CD4-positive, alpha-beta T cell treated with Interleukin-15 for 1 hour (primary cell): ENCODE results near the gene PKDCC.

Experiments used
- DNase-seq: peaks from one replicate; pipeline ENCODE4 v3.0.0-alpha.2; 2020

The PKDCC gene, protein sequence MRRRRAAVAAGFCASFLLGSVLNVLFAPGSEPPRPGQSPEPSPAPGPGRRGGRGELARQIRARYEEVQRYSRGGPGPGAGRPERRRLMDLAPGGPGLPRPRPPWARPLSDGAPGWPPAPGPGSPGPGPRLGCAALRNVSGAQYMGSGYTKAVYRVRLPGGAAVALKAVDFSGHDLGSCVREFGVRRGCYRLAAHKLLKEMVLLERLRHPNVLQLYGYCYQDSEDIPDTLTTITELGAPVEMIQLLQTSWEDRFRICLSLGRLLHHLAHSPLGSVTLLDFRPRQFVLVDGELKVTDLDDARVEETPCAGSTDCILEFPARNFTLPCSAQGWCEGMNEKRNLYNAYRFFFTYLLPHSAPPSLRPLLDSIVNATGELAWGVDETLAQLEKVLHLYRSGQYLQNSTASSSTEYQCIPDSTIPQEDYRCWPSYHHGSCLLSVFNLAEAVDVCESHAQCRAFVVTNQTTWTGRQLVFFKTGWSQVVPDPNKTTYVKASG

GRCh38 chr2:42047488-42048298, at the start of gene PKDCC:
PKDCC (plus strand) TSS chr2:42048021; CDS start chr2:42048200, 179 bp downstream.
- no peak for DNase-seq

DNA sequence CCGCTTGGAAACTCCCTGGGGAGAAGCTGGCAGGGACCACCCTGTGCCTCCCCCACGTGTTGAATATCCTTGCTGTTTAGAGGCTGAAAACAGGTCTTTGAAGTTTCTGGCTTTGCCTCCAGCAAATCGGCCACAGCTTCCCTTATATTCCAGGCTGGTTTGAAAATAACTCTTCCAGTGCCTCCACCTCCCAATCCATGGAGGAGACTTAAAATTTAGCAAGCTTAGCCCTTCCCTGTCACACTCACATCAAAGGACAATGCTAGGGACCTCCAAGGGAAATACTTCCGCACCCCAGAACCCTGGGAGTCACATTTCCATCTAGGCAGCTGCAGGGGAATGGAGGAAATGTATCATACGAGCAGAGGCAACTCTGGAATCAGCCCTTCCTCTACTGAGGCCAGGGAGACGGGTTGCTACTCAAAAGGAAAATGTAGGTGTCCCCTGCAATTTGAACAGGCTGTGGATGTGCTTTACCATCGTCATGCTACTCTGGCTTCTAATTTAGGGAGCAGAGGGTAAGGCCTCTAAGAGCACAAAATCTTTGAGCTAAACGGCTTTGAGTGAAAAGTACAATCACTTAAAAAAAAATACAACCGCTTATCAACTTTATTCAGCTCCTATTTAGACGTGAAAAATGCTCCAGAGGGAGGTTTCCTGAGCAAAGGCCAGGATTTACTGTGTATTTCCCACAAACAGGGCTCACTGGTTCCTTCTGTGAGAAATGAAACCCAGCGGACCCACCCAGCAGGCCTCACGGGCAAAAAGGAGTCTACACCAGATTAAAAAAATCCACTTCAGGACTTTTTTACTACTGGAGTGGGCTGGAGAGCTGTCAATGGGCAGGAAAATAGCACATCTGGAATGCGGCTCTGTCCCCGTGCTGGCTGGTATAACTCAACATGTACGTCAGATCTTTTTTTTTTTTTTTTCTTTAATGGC, 49.4 kb upstream of the PKDCC start:
- no peak for DNase-seq

DNA sequence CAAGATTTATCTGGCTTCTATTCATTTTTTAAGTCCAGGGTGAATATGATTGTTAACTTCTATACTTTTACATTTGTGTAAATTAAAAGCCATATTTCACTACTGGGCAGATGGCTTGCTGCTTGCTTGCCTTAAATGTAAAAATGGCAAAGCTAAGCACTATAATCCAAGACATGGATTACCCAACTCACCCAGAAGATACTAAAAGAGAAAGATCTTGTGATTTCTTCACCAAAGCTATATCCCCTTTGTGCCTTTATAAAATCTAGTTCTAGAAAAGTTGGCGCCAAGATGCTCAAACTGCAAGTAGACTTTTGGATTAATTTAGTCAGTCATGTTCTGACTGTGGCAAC, 48.7 kb upstream of the PKDCC start:
- DNase-seq = no peak

DNA sequence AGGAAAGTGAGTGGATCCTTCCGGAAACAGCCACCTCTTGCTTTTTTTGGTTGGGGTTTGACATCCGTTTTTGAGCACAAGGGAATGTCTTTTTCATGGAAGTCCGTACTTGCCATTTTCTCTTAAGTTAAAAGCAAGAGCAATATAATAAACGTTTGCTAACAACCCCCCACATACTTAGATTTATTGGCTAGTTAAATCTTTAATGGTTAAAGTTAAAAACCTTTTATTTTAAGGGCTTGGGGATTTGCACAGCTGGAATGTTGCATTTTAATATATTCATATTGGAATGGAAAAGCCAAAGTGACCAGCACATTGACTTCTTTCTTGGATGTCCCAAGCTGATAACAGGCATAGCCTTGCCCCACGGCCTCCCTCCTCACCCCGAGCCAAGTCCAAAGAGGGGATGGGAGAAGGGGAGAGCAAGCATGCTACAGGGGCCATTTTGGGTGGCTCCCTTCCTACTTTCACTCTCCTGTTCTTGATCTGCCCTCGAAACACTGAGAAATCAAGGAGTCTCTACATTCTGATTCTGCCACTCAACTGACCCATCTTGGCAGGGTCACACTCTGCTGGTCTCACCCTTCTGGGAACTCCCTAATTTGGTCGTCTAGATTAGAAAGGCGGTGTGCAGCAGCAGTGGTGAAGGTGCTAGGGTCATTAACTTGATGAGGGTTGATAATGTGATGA, 48.1 kb upstream of the PKDCC start:
- no peak for DNase-seq

GRCh38 chr2:42001711-42002201, 46.1 kb upstream of the PKDCC start:
- DNase-seq = no peak

GRCh38 chr2:42007551-42007950, 40.3 kb upstream of the PKDCC start:
- DNase-seq = no peak

- no peak for DNase-seq
These were observed 39.4 kb upstream of the PKDCC start for GRCh38 chr2:42008241-42008921.

- no peak for DNase-seq
These were observed 37.9 kb upstream of the PKDCC start for GRCh38 chr2:42009657-42010580.

DNA sequence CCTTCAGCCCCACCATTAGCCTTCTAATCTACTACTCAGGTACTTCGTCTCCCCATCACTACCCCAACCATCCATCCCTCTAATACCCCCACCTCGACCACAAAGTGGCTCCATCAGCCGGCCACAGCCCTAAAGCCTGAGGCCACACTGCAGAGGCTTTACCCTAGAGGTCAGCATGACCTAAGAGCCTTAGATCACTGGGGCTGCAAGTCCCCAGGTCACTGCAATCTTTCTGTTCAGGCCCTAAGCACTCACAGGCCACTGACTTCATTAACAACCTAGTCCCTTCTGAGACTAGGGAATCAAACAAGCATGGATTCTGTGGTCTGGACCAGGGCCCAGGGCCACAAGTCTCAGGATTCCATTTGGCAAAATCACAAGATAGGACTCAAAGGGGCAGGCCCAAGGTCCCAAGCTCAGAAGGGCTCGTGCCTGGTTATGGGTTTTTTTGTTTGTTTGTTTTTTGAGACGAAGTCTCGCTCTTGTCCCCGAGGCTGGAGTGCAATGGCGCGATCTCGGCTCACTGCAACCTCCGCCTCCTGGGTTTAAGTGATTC, 37.0 kb upstream of the PKDCC start:
- DNase-seq = no peak

DNA sequence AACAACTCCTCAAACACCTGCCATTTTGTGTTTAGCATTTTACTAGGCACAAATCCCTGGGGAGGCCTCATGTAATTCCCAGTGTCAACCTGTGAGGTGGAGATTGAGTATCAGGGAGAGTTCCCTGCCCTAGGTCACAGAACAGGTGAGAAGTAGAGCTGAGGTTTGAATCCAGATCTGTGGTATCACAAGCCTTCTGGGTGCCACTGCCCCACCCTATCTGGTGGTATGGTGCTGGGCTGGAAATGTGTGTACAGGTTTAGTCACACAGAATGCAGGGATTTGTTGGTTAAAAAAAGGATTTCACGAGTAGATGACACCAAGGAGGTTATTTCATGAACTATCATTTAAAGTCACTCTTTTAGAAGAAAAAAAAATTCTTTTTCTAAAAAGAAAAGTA, 35.7 kb upstream of the PKDCC start:
- no peak for DNase-seq

DNA sequence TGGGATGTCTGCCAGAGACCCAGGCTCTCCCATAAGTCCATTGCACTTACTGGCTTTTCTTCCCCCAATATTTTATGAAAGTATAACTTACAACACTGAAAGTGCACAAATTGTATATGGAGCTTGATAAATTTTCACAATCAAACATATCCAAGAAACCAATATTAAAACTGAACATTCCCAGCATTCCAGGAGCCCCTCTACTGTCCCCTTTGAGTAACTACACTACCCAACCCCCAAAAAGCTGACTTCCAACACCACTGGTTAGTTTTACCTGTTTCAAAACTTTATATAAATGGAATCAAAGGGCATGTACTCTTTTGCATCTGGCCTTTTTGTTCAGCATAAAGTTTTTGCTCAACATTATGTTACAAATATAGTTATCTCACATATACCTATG, 35.2 kb upstream of the PKDCC start:
- no peak for DNase-seq

GRCh38 chr2:42013409-42013808, 34.4 kb upstream of the PKDCC start:
- DNase-seq = no peak

GRCh38 chr2:42021464-42021863, 26.4 kb upstream of the PKDCC start:
- no peak for DNase-seq

DNA sequence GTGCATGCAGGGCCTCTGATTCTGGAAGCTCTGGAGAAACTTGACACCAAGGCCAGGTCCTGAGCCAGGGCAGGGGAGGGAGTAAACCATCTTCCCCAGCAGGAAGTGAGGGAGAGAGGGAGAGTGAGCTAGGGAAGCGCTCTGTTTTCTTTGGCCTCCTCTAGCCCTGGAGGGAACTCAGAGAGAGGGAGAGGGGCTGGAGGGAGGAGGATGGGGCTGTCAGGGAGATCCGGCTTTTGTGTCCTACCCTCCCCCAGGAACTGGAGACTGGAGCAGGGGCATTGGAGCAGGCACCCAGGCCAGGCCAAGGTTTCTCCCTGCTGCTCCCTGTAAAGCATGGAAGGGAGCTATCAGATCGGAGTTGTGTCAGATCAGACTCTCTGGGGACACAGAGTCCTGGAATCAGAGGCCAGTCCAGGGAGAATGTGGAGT, 22.7 kb upstream of the PKDCC start:
- no peak for DNase-seq

GRCh38 chr2:42026272-42026671, 21.5 kb upstream of the PKDCC start:
- DNase-seq = no peak

- DNase-seq = no peak
These were observed 19.2 kb upstream of the PKDCC start for GRCh38 chr2:42028571-42029148.

GRCh38 chr2:42029171-42029570, 18.6 kb upstream of the PKDCC start:
- DNase-seq = no peak

DNA sequence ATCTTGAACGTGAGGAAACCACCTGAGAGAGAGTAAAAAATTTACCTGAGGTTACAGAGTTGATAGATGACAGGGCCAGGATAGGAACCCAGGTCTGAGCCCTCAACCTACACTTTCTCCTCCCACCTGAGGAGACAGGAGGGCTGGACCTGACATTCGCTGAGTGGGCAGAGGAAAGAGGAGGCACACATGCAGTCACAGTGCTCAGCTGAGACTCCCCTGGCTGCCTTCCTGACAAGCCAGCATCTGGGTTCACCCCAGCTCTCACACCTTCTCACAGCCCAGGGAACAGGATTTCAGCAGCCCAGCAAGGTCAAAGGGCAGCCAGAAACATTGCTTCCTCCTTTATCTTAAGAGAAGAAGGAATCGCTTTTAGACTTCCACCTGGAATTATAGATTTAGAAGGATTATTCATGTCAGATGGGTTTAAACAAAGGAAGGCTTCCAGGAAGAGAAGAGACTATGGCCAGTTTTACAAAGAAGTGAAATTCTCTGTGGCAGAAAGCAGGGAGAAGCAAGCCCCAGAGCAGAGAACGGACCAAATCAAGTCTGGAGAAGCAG, 18.1 kb upstream of the PKDCC start:
- DNase-seq = no peak

DNA sequence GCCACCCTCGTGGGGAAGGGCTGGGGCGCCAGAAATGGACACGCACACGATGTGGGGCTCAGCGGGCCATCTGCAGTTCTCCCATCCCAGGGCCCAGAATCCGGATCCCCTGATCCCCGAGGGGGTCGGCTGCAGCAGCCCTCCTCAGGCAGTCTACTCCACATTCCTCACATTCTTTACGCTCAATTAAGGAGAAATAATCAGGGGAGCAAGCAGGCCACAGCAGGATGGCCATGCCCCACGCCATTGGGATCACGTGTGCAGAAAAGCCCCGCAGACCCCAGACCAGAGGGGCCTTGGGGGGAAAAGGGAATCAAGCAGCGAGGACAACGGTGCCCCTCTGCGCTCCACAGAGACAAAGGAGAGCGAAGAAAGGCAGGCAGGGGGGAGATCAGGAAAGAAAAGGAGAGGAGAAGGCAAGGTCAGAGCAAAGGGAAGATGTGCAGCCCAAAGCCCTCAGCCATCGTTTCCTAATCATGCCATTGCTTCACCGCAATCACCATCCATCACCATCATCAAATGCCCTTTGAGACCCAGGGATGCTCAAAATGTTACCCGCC, 17.5 kb upstream of the PKDCC start:
- no peak for DNase-seq
